Measurements from ENCODE around the gene WDR75.
"Not testable (repeated sequence)": the region's sequence is repeated elsewhere in the genome, so short reads cannot be mapped to it uniquely, and the experiment has no call there.

The WDR75 gene

DNA sequence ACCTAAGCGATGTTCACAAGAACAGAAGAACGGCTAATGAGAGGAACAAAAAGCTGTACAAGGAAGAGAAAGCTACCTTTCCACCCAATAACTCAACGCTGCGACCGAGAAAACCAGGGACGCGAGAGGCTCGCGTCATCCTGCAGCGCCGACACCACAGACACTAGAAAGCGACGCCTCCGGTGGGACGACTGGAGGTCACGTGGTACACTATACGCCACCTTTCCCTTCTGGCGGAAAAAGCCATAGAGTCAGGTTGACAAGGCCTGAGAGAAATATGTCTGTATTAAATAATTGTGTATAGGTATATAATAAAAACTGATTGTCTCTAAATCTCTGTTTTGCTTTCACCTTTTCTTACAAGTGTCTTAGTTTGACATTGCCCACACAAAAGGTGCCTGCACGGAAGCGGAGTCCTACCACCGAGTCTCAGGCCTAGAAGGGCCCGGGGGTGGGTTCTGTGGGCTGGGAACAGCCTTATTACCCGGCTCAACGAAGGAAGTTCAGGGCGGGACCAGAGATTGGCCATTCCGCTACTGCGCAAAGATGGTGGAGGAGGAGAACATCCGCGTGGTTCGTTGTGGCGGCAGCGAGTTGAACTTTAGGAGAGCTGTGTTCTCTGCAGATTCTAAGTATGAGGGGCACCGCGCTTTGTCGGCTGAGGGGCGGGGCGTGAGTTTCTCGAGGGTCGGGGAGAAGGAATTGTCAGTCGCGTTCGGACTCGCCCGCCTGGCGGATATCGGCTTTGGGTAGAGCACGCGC lies at the start of gene WDR75:
TSS of gene WDR75 (plus strand) at position 528 of the 762 bp plus-strand sequence. CDS start at position 547, 19 bp downstream.
- peak; percentile 92 for FAIRE-seq

DNA sequence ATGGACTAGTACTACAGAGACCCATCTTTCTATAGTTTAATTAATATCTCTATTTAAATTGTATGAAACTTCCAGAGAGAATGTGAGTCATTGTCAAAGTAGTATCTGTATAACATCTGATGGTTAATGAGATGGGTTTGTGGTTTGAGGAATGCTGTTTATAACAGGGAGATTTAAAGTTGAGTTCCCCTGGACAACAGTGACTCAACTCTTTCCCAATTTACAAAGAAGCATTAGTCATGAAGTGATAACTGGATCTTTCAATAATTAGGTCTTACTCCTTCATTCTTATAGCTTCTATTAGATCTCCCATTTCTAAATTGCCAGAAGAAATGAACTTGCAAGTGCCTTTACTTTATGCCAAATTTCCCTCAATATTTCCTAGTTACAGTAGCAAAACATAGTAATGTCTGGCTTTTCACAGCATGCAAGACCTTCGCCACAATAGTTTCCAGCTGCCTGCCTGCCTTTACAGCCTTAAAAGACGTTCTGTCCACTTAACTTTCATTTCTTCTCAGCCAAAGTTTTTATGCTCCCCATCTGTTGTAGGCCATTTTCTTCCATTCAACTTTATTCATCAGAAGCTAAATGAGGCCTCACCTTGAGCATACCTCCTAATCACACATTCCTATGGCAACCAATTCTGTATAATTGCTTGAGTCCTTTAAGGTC lies 47.7 kb upstream of the WDR75 start:
- FAIRE-seq: peak; percentile 99

DNA sequence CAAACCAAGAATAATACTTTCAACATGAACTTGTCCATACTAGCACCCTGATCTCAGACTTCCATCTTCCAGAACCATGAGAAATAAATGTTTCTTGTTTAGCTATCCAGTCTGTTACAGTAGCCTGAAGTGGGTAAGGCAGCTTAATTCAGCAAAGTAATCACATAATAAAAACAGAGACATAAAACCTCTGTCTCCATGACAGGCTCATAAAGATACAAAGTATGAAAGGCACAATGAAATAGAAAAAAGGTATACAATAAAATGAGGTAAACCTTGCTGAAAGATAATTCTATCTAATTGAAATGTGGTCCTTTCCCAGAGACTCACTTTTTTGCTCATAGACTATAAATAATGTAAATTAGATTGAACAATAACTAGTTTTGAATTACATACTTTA lies 46.7 kb upstream of the WDR75 start:
- no peak for FAIRE-seq

DNA sequence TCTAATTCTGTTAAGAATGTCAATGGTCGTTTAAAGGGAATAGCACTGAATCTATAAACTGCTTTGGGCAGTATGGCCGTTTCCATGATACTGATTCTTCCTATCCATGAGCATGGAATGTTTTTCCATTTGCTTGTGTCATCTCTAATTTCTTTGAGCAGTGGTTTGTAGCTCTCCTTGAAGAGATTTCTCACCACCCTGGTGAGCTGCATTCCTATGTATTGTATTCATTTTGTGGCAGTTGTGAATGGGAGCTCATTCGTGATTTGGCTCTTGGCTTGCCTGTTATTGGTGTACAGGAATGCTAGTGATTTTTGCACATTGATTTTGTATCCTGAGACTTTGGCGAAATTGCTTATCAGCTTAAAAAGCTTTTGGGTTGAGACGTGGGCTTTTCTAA lies 38.3 kb upstream of the WDR75 start:
- FAIRE-seq: no peak

DNA sequence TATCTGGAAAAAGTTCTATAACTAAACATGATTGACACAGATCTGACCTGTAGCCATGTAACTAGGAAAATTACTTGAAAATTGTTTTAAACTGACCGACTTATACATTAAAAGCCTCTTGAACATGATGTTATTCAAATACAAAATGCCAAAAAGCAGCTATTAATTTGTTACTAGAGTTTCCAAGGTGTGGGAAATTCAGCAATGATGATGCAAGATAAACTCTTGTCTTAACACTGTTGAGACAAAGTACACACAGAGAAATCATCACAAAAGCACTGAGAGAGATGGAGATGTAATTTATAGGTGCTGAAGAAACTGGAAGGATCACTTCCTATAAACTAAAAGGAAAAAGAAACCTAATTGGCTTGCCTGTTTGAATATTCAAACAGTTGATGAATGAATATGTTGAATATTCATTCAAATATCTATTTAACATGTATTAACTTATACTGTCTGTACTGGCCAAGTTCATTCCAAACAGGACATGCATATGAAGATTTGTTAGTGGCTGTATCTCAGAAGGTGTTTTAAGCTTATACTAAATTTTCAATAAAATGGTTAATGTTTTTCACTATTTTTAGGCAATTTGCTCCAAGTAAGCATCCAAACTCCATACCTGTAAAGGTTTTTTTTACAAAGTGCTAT lies 34.6 kb upstream of the WDR75 start:
- peak; percentile 96 for FAIRE-seq

DNA sequence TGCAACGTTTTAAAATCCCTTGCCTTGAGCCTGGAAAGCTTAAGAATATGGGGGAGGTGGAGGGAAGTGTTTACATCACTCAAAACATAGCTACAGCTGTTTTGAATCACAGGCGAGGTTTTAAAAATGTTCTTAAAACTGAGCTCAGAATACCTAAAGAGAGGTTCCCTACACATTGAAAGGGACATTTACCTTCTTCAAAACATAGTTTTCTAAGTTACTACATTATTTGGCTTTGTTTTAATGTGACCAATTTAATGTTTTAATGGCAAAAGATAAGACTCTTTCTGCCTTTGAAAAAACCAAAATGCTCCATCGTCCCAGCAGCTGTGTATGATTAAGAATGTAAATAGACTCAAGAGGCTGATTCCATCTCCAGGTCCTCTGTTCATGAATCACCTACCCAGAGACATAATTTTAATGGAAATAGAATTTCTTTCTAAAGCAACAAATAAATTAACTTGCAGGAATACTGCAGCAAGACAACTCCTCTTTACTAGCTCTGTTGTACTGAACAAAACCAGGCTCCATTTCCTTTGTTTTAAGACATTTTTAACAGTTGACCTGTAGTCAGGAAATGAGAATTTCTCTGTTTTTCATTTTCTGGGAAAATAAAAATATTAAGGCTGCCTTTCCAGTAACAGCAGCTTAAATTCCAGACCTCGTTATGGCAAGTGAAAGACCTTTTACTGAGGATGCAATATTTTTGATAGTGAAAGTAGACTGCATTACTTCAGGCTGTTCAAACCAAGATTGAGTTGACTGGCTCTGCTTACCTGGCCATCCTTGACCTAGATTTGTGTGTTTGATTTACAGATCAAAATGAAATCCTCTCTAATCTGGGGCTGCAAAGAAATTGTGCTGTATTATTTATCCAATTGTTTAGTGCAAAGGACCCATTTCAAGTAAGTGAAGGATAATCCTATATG lies 33.7 kb upstream of the WDR75 start:
- no peak for FAIRE-seq

DNA sequence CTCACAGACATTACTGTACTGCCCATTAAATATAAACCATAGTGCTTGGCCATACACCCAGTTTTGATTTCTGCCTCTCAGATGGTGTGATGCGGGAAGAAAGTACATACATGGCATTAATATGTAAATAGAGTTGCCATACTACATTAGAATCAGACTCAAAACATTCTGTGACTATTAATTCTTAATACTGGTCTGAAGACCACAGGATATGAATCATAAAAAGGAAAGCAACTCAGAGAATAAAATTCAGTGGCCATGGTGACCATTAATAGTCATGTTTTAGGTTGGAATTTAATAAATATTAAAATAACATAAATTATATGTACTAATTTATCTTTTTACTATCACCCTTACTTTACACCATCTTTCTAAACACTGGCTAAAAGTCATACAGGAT lies 33.0 kb upstream of the WDR75 start:
- no peak for FAIRE-seq

DNA sequence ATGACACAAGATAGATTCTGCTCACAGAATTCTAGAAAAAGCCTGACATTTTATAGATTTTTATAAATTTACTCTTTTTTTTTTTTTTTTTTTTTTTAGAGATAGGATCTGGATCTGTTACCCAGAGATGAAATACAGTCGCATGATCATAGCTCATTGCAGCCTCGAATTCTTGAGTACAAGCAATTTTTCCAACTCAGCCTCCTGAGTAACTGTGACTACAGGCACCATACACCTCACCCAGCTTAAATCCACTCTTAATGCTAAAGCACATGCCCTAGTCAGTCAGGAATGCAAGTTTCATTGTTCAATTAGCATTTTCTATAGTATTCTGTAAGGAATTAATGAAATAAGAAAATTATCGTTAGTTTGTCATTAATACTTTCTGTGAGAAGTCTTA lies 32.1 kb upstream of the WDR75 start:
- no peak for FAIRE-seq

DNA sequence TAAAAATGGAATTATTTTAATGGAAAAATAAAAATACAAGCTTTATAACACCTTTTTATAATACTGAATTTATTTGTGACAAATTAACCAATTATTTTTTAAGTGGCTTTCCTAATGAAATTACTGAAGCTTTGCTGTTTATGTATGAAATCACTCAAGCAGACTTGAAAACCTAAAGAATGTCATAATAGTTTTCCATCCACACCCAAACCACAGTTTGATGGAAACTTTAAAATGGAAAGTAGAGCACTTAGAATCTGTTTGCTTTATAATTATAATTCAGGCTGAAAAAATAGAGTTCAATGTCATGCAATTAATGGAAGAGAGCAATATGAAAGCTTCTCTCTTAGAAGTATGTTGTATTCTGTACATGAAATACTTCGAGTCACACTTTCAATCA lies 31.6 kb upstream of the WDR75 start:
- peak; percentile 90 for FAIRE-seq

DNA sequence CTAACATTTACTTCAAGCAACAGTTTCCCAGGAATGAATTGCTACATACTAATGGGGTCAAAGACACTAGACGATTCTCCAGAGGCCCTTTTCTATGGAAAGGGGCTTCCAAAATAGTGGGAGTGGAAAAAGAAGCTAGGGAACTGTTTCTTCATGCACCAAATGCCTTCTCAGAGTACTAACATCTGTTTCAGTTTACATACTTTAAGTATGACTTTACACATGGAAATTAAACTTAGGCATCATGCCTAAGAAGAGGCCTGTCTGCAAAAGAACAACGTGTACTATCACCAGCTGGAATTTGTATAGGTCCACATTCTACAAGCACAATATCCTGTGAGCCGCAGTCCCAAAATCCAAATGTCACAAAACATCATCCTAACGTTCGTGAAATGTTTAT lies 29.4 kb upstream of the WDR75 start:
- peak; percentile 99 for FAIRE-seq

DNA sequence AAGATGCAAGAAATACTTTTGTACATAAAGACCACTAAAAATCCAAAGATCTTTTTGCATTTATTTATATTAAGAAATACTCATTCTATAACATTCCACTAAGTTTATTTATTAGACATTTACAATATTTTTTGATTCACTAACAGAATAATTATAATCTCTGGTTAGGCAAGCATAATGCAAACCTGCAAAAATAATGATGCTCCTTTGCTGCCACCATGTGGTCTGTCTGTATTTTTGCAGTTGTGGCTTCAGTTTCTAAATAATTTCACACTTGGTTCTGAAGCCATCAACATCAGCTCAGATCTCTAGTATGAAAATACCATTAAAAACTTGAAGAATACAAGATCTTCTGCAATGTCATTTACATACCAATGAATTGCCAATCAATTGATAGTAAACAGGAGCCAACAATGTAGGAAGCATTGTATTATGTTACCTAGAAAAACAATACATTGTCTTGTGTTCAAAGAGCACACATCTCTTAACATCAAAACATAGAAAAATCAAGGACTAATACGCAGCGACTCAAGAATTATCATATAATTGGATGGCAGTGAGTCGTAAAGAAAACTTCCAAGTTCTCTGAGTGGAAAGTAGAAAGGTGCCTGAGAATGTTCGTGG lies 28.8 kb upstream of the WDR75 start:
- no peak for FAIRE-seq

DNA sequence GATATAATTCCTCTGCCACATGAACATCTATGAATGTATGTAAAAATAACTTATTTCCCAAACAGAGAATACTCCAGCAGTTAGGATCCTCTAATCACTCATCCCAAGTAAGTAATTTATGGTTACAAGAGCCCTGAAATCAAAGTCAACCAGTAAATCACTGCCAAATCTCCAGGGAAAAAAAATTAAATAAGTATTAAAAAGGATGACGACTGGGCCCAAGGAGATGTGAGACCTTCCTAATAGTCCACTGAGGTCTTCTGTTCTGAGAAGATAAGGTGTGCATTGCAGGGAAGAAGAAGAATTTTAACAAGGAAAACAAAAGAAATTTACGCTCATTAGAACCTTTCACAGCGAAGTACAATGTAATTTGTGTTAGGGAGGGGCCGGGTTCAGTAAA lies 28.0 kb upstream of the WDR75 start:
- FAIRE-seq: no peak

DNA sequence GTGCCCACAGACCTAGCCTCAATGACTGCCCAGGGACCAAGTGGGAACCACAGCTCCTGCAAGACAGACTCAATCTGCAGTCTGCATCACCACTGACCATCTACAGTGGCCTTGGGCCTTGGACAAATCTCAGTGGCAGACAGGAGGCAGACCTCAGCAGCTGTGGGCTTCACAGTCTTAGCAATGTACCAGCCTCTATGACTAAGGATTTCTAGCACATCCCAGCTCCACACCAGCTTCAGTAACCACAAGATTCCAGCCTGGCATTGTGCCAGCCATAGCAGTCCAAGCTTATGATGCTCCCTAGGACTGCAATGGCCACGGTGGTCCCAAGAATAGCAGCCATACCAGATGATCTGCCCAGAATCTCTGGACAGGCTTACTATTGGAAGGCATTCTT lies 19.6 kb upstream of the WDR75 start:
- FAIRE-seq: no peak

DNA sequence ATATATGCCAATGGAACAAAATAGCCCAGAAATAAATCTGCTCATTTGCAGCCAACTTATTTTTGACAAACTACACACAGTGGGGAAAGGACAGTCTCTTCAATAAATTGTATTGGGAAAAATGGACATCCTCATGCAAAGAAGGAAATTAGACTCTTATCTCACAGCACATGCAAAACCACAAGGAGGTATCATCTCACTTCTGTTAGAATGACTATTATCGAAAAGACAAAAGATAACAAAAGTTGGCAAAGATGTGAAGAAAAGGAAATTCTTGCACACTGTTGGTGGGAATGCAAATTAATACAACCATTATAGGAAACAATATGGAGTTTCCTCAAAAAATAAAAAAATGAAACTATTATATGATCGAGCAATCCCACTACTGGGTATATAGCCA lies 16.3 kb upstream of the WDR75 start:
- FAIRE-seq: no peak

DNA sequence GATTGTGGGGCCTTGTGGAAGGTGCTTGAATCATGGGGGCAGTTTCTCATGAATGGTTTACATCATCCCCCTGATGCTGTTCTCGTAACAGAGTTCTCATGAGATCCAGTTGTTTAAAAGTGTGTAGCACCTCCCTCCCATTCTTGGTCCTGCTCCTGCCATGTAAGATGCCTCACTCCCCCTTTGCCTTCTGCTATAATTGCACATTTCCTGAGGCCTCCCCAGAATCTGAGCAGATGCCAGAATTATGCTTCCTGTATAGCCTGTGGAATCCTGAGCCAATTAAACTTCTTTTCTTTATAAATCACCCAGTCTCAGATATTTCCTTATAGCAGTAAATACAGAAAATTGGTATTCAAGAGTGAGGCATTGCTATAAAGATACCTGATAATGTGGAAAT lies 15.6 kb upstream of the WDR75 start:
- no peak for FAIRE-seq

DNA sequence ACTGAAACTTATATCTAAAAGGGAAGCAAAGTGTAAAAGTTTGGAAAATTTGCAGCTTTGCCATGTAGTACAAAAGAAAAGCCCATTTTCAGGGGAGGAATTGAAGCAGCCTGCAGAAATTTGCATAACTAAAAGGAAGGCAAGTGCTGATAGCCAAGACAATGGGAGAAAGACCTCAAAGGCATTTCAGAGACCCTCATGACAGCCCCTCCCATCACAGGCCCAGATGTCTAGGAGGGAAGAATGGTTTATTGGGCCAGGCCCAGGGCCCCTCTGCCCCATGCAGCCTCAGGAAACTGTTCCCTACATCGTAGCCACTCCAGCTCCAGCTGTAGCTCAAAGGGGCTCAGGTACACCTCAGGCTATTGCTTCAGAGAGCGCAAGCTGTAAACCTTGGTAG lies 14.4 kb upstream of the WDR75 start:
- FAIRE-seq: no peak

DNA sequence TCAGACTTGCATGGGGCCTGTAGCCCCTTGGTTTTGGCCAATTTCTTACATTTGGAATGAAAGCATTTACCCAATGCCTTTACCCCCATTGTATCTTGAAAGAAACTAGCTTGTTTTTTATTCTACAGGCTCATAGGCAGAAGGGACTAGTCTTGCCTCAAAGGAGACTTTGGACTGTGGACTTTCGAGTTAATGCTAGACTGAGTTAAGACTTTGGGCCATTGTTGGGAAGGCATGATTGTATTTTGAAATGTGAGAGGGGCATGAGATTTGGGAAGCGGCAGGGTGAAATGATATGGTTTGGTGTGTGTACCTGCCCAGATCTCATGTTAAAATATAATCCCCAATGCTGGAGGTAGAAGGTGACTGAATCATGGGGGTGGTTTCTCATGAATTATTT lies 13.4 kb upstream of the WDR75 start:
- no peak for FAIRE-seq

DNA sequence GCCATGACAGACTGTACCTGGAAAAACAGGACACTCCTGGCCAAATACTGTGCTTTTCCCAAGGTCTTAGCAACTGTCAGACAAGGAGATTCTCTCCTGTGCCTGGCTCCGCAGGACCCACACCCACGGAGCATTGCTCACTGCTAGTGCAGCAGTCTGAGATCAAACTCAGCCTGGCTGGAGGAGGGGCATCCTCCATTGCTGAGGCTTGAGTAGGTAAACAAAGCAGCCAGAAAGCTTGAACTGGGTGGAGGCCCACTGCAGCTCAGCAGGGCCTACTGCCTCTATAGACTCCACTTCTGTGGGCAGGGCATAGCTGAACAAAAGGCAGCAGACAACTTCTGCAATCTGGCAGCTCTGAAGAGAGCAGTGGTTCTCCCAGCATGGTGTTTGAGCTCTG lies 10.8 kb upstream of the WDR75 start:
- FAIRE-seq: not testable (repeated sequence)

DNA sequence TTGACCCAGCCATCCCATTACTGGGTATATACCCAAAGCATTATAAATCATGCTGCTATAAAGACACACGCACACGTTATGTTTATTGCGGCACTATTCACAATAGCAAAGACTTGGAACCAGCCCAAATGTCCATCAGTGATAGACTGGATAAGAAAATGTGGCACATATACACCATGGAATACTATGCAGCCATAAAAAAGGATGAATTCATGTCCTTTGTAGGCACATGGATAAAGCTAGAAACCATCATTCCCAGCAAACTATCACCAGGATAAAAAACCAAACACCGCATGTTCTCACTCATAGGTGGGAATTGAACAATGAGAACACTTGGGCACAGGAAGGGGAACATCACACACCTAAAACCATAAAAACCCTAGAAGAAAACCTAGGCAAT lies 5.5 kb upstream of the WDR75 start:
- not testable (repeated sequence) for FAIRE-seq

DNA sequence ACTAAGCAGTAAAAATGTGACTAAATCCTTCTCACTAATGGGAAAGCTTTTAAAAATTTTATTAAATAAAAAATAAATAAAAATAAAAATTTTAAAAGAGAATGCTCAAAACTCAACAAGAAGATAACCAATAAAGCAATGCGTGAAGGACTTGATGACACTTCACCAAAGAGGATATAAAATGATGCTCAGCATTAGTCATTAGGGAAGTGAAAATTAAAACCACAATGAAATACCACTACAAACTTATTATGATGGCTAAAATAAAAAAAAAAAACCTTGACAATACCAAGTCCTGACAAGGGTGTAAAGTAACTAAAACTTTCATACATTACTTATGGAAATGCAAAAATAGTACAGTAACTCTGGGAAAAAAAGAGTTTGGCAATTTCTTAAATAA lies 3.3 kb upstream of the WDR75 start:
- no peak for FAIRE-seq

DNA sequence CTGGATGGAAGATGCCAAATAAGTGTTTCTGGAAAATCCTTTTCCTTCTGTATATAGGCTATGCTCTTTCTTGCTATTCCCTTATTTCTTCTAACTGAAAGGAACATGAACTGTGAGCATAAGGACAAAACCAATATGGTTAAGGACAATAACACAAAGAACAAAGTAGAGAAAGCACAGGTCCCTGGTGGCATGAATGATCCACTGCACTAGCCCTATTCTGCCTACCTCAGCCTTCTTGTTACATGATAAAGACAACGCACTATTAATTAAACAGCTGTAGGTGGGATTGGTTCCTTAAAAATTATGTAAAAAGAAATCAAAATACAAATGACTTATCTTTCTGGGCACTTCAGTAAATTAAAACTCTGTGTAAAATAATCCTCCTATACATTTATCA lies 1.9 kb upstream of the WDR75 start:
- FAIRE-seq: peak; percentile 66

DNA sequence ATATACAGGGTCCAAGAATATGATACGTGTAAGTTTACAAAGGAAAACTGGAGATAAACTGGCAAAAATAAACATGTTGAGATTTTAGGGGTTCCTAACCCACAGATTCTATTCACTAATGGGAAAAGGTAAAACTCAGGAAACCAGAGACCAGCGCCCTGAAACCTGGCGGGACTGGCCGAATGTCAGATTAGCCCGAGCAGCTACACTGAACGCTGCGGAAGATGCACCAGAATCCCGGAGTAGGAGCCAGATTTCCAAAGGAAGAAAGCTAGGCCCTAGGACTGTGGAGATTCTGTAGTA lies 679 bp upstream of the WDR75 start:
- FAIRE-seq: no peak

DNA sequence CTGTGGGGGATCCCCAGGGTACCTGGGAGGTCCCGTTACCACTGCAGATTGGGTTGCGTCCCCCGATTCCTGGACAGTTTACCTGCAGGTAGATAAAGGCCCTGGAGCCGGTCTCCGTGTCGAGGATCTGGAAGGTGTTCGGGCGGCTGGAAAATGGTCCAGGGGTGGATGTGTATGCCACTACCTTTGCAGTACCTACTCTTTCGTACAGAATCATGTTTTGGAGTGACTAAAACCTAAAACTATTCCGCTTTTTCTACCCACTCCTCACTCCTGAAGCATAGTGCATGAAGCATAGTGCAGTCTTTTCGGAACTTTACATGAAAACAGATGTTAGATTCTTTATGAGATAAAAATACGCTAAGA lies 418 bp downstream of the WDR75 start:
- no peak for FAIRE-seq

Measured in TTC549 (cell line).